ENCODE results near the gene SHB. TPM values are rescaled to one million over a fixed set of nuclear protein-coding genes. Genes with fewer than 3 reads are reported as not detected.

SHB gene
- polyA plus RNA-seq, 1 donor (not counting 4 experiments of a cell fraction or from before 2014, with no cell fraction given), result 10.9 TPM

GRCh38 chr9:38109601-38110000 lies 40.6 kb upstream of the SHB start:
- no peak overlapping the region for H3K4me3 ChIP-seq (ENCODE audit: control insufficient read depth in 2 of 3, extremely low read depth in 1 of 3, insufficient read depth in 2 of 3, low read depth in 1 of 3, low read length in 3 of 3)
- no peak for FAIRE-seq
- no peak overlapping the region for H3K9ac ChIP-seq (ENCODE audit: control insufficient read depth, extremely low read depth, insufficient read depth, low read length)
- no peak overlapping the region for H3K4me2 ChIP-seq (ENCODE audit: control insufficient read depth, extremely low read depth, insufficient read depth, low read depth, low read length)
- peaks cover 5% of the 10 kb centered on the region for H3K27me3 ChIP-seq (ENCODE audit: control insufficient read depth, extremely low read depth, insufficient read depth, low read length)
- H3K36me3 ChIP-seq (ENCODE audit: control insufficient read depth in 2 of 2, extremely low read depth in 1 of 2, insufficient read depth in 2 of 2, low read length in 2 of 2), result no peaks in the 10 kb centered on the region
- no peak for DNase-seq (ENCODE audit: low read depth, low spot score)
- H3K9me1 ChIP-seq (ENCODE audit: control insufficient read depth, extremely low read depth, insufficient read depth, low read length), result no peaks in the 10 kb centered on the region
- H3K4me1 ChIP-seq (ENCODE audit: control insufficient read depth, extremely low read depth, insufficient read depth, low read length), result no peaks in the 10 kb centered on the region
- no peak overlapping the region for H2AFZ ChIP-seq (ENCODE audit: control insufficient read depth, low read length)
- H3K27ac ChIP-seq (ENCODE audit: control insufficient read depth, insufficient read depth, low read length), result no peak overlapping the region
- no peaks in the 10 kb centered on the region for H3K79me2 ChIP-seq (ENCODE audit: control insufficient read depth, insufficient read depth, low read length)
- dilution Hi-C loops (cut with MboI; ENCODE audit: extremely low pct_ligation_motif_present, low sequenced_read_pairs), result no loop called here
- TF ChIP-seq CTCF (optimal IDR thresholded peaks at IDR 0.05 in 1 of 3, IDR thresholded peaks at IDR 0.05 in 1 of 3, conservative IDR thresholded peaks at IDR 0.05 in 1 of 3; ENCODE audit: extremely low read depth in 1 of 3, insufficient read depth in 2 of 3, low read length in 3 of 3), result no peak
- no peak for TF ChIP-seq EZH2 (IDR thresholded peaks at IDR 0.05; ENCODE audit: low read length)
- no peaks in the 10 kb centered on the region for H3K9me3 ChIP-seq (ENCODE audit: control insufficient read depth, low read depth, low read length)
- H4K20me1 ChIP-seq (ENCODE audit: control insufficient read depth, extremely low read depth, insufficient read depth, low read length), result no peaks in the 10 kb centered on the region

GRCh38 chr9:38108326-38108725 lies 39.3 kb upstream of the SHB start:
- H4K20me1 ChIP-seq (ENCODE audit: control insufficient read depth, extremely low read depth, insufficient read depth, low read length), result no peaks in the 10 kb centered on the region
- no peak overlapping the region for H3K4me3 ChIP-seq (ENCODE audit: control insufficient read depth in 2 of 3, extremely low read depth in 1 of 3, insufficient read depth in 2 of 3, low read depth in 1 of 3, low read length in 3 of 3)
- dilution Hi-C loops (cut with MboI; ENCODE audit: extremely low pct_ligation_motif_present, low sequenced_read_pairs), result no loop called here
- H3K9ac ChIP-seq (ENCODE audit: control insufficient read depth, extremely low read depth, insufficient read depth, low read length), result no peak overlapping the region
- H3K9me1 ChIP-seq (ENCODE audit: control insufficient read depth, extremely low read depth, insufficient read depth, low read length), result no peaks in the 10 kb centered on the region
- no peak for DNase-seq (ENCODE audit: low read depth, low spot score)
- no peak overlapping the region for H3K27ac ChIP-seq (ENCODE audit: control insufficient read depth, insufficient read depth, low read length)
- H3K4me1 ChIP-seq (ENCODE audit: control insufficient read depth, extremely low read depth, insufficient read depth, low read length), result no peaks in the 10 kb centered on the region
- no peak for TF ChIP-seq EZH2 (IDR thresholded peaks at IDR 0.05; ENCODE audit: low read length)
- no peak for TF ChIP-seq CTCF (optimal IDR thresholded peaks at IDR 0.05 in 1 of 3, IDR thresholded peaks at IDR 0.05 in 1 of 3, conservative IDR thresholded peaks at IDR 0.05 in 1 of 3; ENCODE audit: extremely low read depth in 1 of 3, insufficient read depth in 2 of 3, low read length in 3 of 3)
- H3K79me2 ChIP-seq (ENCODE audit: control insufficient read depth, insufficient read depth, low read length), result no peaks in the 10 kb centered on the region
- peaks cover 5% of the 10 kb centered on the region for H3K27me3 ChIP-seq (ENCODE audit: control insufficient read depth, extremely low read depth, insufficient read depth, low read length)
- no peak for FAIRE-seq
- H2AFZ ChIP-seq (ENCODE audit: control insufficient read depth, low read length), result no peak overlapping the region
- no peak overlapping the region for H3K4me2 ChIP-seq (ENCODE audit: control insufficient read depth, extremely low read depth, insufficient read depth, low read depth, low read length)
- H3K36me3 ChIP-seq (ENCODE audit: control insufficient read depth in 2 of 2, extremely low read depth in 1 of 2, insufficient read depth in 2 of 2, low read length in 2 of 2), result no peaks in the 10 kb centered on the region
- H3K9me3 ChIP-seq (ENCODE audit: control insufficient read depth, low read depth, low read length), result no peaks in the 10 kb centered on the region
